GM13977 (cell line): ENCODE data around the gene VEGFA.

Experiments
- DNase-seq: peaks from one replicate; pipeline ENCODE4 v3.0.0; 2012; ENCODE audit warnings: low spot score
- CTCF ChIP-seq: IDR thresholded peaks from 2 replicates; pipeline ENCODE4 v1.5.1; 2012; ENCODE audit warnings: mild to moderate bottlenecking, control low read depth; ENCODE audit not compliant: insufficient read depth; ENCODE audit errors: extremely low read depth, missing control alignments
- in situ Hi-C: fragments of 300-500 bp; cut with MboI; formaldehyde crosslinking; loops from one replicate; pipeline ENCODE4 v1.12.0; 2022; ENCODE audit warnings: low sequenced_read_pairs, low pct_unique_long_range_greater_than_20kb, mixed read lengths, inconsistent platforms; ENCODE audit not compliant: unreplicated experiment

VEGFA gene

GRCh38 chr6:43825187-43826115, 55.4 kb downstream of the VEGFA start:
- TF ChIP-seq CTCF = no peak
- no peak for DNase-seq
- in situ Hi-C loops = no loop called here

- no peak for TF ChIP-seq CTCF
- in situ Hi-C loops = no loop called here
- no peak for DNase-seq
These were observed 56.7 kb downstream of the VEGFA start for GRCh38 chr6:43826730-43827129.

GRCh38 chr6:43827898-43828297, 57.9 kb downstream of the VEGFA start:
- TF ChIP-seq CTCF = no peak
- in situ Hi-C loops = no loop called here
- DNase-seq = no peak

GRCh38 chr6:43828711-43829110, 58.7 kb downstream of the VEGFA start:
- DNase-seq = peak; percentile 43
- TF ChIP-seq CTCF = no peak

GRCh38 chr6:43829470-43829869, 59.5 kb downstream of the VEGFA start:
- in situ Hi-C loops = no loop called here
- DNase-seq = no peak
- no peak for TF ChIP-seq CTCF

More at GRCh38 chr6:43828711-43829110, 58.7 kb downstream of the VEGFA start:
- in situ Hi-C loops = no loop called here

GRCh38 chr6:43830775-43831174, 60.8 kb downstream of the VEGFA start:
- in situ Hi-C loops = no loop called here
- no peak for TF ChIP-seq CTCF
- DNase-seq = no peak
